ENCODE data around the gene CDT1.
"Not testable (repeated sequence)": the region's sequence is repeated elsewhere in the genome, so short reads cannot be mapped to it uniquely, and the experiment has no call there.

CDT1 gene

GRCh38 chr16:88784074-88784855, 19.3 kb upstream of the CDT1 start:
- DNase-seq = peak; percentile 50

DNA sequence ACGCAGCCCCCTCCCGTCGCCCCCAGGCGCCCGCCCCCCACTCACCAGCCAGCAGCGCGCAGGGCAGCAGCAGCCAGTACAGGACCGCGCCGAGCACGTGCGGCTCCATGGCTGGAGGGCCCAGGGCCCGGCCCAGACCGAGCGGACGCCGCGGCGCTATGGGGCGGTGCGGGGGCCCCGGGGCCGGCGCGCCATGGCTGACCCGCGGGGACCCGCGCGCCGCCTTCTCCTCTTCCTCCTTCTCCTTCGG, 18.8 kb upstream of the CDT1 start:
- DNase-seq = no peak

DNA sequence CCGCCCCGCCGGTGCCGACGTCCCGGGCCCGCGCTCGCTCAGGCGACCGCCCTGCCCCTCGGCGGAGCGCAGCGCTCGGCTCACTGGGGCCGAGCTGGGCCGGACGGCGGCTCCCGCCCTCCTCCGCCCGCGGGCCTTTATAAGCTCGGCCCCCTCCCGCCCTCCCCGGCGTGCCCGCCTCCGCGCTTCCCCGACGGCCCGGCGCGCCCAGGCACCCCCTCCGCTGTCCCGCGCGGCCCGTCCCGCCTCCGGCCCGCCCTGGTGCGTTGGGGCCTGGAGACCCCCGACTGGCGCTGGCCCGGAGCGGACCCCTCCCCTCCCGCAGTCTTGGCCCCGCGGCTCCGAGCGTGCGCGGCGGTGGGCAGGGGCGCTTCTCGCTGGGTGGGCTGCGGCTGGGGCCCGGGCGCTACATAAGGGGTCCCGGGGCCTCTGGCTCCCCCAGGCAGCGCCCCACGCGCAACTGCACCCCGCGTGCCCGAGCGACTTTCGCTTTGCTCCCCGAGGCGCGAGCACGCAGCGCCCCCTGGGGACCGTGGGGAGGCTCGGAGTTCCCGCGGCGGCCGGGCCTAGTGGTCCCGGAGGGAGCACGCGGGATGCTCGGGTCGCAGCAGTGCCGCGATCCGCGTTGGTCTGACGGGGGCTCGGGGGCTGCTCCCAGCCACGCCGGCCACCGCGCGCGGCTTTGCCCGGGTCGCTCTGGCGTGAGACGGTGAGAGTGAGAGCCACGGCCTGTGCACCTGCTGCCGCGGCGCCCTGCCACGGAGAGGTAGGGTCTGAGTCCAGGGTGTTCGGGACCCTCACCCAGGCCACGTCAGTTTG, 18.3 kb upstream of the CDT1 start, which contains the start of gene PIEZO1:
Gene PIEZO1 (minus strand): TSS at position 115 of the 819 bp plus-strand sequence. CDS start 256 bp downstream, outside the sequence.
- DNase-seq = peak; percentile 78

GRCh38 chr16:88787579-88788314, 15.8 kb upstream of the CDT1 start:
- no peak for DNase-seq

DNA sequence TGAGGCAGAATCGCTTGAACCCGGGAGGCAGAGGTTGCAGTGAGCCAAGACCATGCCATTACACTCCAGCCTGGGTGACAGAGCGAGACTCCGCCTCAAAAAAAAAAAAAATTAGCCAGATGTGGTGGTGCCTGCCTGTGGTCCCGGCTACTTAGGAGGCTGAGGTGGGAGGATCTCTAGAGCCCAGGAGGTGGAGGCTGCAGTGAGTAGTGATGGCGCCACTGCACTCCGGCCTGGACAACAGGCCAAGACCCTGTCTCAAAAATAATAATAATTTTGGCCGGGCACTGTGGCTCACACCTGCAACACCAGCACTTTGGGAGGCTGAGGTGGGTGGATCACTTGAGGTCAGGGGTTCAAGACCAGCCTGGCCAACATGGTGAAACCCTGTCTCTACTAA, 14.8 kb upstream of the CDT1 start:
- DNase-seq = not testable (repeated sequence)

- DNase-seq = no peak
These were observed 14.0 kb upstream of the CDT1 start for GRCh38 chr16:88789594-88789993.

DNA sequence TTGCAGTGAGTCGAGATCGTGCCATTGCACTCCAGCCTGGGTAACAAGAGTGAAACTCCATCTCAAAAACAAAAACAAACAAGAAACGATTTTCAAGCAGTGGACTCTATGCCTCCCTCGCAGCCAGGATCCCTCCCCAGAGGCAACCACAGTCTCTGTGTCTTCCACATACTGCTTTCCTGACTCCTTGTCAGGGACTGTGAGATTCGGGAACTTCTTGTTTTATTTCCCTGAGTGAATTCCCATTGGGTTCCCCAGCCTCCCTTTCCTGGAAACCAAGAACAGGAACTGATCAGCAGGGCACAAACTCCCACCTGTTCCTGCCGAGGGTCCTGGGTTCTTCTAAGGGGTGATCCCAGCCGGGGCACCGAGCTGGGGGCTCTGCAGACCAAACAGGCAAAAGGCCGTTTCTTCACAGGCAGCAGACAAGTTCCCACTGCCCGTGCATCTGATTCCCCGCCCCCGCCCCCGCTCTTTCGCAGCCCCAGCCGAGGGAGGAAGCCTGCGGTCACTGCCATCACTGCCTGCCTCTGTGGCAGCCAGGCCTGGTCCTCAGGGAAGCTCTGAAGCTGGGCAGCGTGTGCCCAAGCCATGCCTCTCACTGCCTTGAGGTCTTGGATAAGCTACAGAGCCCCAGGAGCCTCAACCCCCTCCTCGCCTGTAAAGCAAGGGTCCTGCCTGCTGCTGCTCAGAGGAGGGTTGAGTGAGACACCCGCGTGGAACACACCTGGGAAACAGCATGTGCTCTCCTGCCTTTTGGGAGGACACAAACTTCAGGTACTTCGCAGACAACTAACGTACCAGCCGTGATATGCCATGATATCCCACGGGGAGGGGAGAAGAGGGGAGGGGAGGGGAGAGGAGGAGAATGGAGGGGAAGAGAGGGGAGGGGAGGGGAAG, 13.0 kb upstream of the CDT1 start:
- DNase-seq = no peak

GRCh38 chr16:88792078-88792550, 11.5 kb upstream of the CDT1 start:
- no peak for DNase-seq

GRCh38 chr16:88792668-88793250, 10.8 kb upstream of the CDT1 start:
- DNase-seq = no peak

DNA sequence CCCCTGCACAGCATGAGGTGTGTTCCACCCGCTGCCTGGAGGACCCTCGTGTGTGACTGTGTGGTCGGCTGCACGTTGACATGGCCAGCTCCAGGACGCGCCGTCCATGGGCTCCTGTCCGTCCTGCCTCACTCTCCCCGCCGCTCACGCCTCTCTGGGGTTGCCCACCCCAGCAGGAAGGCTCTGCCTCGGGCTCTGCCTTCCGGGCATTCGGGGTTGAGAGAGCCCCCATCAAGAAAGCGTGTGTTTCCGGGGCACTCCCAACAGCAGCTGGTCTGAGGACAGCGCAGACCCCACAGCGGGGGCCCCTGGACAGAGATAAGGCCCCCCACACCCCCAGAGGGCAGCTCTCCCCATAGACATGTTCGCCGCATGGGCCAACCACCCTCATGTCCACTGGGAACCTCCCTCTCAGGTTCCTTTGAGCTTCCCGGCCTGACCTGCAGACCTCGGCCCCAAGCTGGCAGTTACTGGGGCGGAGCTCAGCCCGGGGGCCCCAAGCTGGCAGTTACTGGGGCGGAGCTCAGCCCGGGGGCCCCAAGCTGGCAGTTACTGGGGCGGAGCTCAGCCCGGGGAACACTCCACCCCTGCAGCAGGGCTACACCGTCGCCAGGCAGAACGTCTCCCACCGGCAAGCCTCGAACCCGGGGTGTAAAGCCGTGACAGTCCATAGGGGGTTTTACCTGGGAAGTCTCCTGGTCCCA, 10.2 kb upstream of the CDT1 start:
- DNase-seq = no peak

DNA sequence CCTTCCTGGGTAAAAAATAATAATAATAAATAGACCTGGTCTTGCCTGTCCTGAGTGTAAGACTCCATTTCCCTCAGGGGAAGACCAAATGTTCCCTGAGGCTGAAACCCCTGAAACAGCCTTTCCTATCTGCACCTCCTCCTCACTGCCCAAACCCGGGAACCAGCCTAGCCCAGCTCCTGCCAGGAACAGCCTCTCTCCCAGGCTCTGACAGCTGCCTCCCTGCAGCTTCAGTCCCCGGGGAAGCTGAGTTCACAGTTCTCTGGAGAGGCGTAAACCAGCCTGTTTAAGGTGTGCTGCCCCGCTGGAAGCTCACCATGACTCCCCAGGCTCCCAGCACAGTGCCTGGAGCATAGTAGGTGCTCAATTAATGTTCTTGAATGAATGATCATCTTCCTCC, 7.3 kb upstream of the CDT1 start:
- no peak for DNase-seq

- DNase-seq = no peak
These were observed 5.5 kb upstream of the CDT1 start for GRCh38 chr16:88798073-88798472.

DNA sequence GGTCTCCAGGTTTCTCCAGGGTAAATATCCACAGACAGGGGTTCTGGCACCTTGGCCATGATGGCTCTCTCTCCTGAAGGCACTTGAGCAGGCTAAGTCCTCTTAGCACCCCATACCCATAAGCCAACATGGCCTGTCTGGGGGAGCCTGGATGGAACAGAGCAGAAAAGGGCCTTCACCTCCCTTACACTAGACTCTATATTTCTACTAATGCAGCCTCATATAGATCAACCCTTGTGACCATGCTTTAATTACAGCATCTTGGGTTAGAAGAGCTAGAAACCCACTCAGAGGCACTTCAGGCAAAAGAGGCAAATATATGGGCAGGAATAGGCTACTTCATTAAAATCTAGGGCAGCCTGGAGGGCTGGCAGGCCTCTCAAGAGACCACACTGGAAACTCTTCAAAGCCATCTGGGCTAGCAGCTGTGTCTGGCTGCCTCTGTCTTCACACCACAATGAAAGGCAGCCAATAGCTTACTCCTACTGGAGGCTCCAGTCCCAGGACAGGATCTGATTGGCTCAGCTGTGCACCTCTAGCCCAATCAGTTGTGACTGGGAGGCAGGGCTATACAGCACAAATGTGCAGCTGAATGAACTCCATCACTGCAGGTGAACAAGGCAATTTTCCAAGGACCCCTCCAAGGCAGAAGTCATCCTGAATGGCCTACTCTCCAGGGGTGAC, 4.7 kb upstream of the CDT1 start:
- no peak for DNase-seq

DNA sequence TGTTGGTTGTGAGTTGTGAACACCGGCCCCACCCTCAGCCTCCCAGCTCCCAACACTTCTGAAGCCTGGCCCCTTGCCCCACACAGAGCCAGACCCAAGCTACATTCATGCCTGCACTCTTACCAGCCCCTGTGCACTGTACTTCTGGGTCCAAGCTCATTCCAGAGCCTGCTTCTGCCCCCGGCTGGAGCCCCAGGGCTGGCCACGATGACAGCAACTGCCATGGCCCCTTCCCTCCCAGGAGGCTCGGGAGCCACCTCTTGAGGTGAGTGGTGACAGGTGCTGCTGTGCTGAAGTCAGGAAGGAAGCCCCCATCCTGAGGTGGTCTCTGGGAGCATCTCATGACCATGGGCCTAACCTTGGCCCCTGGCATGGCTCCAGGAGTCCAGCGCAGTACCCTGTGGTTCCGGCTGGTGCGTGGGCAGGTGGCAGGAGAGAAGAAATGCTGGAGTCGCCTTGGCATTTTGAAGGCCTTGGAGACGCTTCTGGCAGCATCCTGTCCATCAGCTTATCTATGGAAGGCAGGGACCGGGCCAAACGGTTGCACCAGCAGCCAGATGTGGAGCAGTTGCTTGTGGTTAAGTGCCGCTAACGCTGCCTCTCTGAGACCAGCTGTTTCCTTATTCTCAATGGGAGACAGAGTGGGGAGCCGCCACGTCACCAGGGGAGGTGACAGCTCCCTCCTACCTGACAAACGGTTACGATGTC, 3.9 kb upstream of the CDT1 start:
- no peak for DNase-seq

- DNase-seq = no peak
These were observed 3.4 kb upstream of the CDT1 start for GRCh38 chr16:88800277-88800592.

- no peak for DNase-seq
These were observed 573 bp downstream of the CDT1 start for GRCh38 chr16:88804173-88804551.

- no peak for DNase-seq
These were observed 1.2 kb downstream of the CDT1 start for GRCh38 chr16:88804552-88805339.

DNA sequence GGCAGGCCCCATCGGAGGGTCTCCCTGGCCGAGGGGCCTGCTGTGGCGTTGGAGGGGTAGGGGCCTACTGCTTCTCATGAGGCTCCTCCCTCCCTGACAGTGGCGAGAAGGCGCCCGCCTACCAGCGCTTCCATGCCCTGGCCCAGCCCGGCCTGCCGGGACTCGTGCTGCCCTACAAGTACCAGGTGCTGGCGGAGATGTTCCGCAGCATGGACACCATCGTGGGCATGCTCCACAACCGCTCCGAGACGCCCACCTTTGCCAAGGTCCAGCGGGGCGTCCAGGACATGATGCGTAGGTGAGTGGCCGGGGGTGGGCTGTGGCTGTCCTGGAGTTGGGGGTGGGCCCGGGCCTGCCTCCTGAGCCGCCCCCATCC, 1.7 kb downstream of the CDT1 start:
- DNase-seq = no peak

DNA sequence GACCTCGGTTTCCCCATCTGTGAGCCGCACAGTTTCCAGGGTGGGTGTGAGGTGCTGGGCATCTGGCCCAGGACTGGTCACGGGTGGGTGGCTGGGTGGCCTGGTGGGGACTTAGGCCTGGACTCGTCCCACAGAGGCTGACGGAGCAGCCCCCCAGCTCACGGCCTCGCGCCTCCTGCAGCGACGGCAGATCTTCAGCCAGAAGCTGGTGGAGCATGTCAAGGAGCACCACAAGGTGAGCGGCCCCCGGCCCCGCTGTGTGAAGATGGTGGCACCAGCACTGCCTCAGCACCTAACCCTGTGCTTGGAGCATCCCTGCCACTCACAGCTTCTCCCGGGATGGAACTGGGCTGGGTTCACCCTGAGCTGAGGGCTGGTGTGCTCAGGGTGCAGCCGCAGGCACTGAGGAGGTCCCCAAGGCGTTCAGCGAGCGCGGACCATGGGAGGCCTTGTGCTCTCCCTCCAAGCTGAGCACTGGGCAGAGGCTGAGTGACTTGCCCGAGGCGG, 2.4 kb downstream of the CDT1 start:
- no peak for DNase-seq
